ENCODE data around the gene EPC1. TPM values are rescaled to one million over a fixed set of nuclear protein-coding genes. Genes with fewer than 3 reads are reported as not detected.
"Not testable (repeated sequence)": the region's sequence is repeated elsewhere in the genome, so short reads cannot be mapped to it uniquely, and the experiment has no call there.

Gene EPC1
- polyA plus RNA-seq, 4 donors: 63.3 to 74.5 (median 68.6) TPM

DNA sequence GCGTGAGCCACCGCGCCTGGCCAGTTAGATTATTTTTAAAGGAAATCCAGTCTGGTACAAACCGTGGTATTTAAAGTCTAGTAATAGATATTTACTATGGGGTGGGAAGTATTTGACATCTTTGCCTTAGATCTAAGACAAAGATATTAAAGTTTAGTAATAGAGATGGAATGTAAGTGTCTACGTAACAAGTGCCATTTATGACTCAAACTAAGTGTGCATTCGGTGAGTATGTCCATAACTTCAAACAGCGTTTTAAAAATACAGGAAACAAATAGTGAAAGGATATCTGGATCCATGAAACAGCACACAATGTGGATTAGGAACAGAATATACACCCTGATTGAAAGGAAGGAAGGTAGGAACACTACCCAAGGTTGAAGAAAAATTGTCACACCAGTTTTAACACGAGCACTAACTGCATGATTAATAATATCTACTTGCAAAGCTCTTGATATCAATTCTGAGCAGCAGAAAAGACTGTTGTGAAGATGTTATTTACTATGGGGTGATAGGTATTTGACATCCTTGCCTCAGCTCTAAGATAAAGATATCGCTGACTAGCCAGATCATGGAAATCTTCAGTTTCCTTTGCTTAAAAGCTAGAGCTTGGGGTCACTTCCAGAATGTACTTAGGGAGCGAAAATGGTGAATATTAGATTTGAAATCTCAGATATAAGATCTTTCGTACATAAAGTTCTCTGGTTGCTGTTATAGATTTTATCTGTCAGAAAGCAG, 48.7 kb downstream of the EPC1 start:
- no peak for DNase-seq (ENCODE audit: low read depth in 4 of 4, low spot score in 3 of 4)

- no peak for DNase-seq (ENCODE audit: low read depth in 4 of 4, low spot score in 3 of 4)
These were observed 51.9 kb downstream of the EPC1 start for GRCh38 chr10:32295027-32295426.

- DNase-seq (ENCODE audit: low read depth in 4 of 4, low spot score in 3 of 4): no peak
These were observed 53.4 kb downstream of the EPC1 start for GRCh38 chr10:32293581-32293980.

DNA sequence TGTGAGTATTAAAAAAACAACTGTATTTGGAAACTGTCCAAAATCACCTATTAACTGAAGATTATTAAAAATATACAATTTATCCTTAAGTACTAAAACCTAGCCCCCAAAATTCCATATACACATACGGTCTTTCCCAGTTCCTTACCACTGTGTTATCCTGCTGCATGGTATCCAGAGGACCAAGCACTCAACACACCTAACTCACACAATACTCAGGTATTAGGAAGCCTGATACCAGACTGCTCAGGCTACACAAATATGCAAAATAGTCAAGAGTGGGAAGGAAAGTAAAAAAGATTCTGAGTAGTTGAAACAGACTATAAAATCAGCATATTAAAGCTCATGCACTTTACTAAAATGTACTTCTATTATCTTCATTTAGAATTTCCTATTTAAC, 67.2 kb downstream of the EPC1 start:
- DNase-seq (ENCODE audit: low read depth in 4 of 4, low spot score in 3 of 4): no peak

GRCh38 chr10:32273336-32273735, 73.6 kb downstream of the EPC1 start:
- no peak for DNase-seq (ENCODE audit: low read depth in 4 of 4, low spot score in 3 of 4)

DNA sequence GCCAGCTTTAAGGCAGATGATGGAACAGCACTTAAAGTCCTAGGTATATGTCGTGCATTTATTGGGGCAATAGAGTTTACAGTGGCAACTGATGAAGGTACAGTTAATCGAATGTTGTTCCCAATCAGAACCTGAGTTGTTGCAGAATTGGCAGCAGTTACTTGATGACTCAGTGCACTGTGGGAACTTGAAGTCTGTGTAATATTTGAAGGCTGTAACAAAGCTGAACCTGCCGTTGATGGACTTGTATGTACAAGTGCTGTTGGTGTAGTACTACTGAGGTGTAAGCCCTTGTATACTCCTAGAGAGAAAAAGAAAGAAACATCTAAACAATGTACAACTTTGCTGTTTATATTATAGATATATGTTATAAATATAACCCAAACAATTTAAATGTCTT, 75.3 kb downstream of the EPC1 start:
- no peak for DNase-seq (ENCODE audit: low read depth in 4 of 4, low spot score in 3 of 4)

- no peak for DNase-seq (ENCODE audit: low read depth in 4 of 4, low spot score in 3 of 4)
These were observed 77.4 kb downstream of the EPC1 start for GRCh38 chr10:32269343-32270100.

GRCh38 chr10:32268788-32269187, 78.2 kb downstream of the EPC1 start:
- DNase-seq (ENCODE audit: low read depth in 4 of 4, low spot score in 3 of 4): no peak

DNA sequence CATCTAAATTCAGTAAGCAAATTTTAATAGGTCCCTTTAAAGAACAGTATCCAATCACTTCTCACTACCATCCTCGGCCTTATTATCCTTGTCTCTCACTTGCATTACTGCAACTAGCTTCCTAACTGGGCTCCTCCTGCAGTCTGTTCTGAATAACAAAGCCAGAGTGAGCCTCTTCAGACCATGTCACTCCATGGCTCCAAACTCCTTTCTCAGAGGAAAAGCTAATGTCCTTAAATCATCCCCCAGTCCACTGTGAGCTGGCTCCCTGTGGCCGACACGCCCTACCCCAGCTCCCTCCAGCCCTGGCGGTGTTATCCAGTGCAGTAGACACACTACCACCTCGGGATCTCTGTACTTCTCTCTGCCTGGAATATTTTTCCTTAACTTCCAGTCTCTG, 80.0 kb downstream of the EPC1 start:
- DNase-seq (ENCODE audit: low read depth in 4 of 4, low spot score in 3 of 4): no peak

DNA sequence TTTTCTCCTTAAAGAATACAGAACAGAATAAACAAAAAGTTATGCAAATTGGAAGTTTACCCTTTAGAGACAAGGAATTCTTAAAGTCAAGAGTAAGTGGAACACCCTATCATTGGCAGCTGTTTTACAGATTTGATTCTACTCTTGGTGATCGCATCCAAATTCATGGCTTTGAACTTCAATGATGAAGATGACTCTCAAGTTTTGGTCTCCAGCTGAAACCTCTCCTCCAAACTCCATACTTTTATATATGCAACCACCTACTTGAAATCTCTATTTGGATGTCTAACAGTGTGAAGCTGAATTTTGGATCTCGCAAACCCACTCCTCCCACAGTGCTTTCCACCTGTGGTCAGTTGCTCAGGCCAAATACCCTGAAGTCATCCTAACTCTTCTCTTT, 80.4 kb downstream of the EPC1 start:
- DNase-seq (ENCODE audit: low read depth in 4 of 4, low spot score in 3 of 4): no peak

- no peak for DNase-seq (ENCODE audit: low read depth in 4 of 4, low spot score in 3 of 4)
These were observed 81.2 kb downstream of the EPC1 start for GRCh38 chr10:32265756-32266155.

- no peak for DNase-seq (ENCODE audit: low read depth in 4 of 4, low spot score in 3 of 4)
These were observed 83.7 kb downstream of the EPC1 start for GRCh38 chr10:32263300-32263699.

DNA sequence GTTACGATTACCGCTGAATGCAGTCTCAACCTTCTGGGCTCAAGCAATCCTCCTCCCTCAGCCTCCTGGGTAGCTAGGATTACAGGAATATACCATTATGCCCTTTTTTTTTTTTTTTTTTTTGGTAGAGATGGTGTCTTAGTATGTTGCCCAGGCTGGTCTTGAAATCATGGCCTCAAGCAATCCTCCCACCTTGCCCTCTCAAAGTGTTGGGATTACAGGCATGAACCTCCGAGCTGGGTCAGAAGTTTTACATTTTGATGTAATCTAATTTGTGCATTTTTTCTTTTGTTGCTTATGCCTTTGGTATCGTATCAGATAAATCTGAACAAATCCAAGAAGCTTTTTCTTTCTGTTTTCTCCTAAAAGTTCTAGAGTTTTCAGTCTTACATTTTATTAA, 87.4 kb downstream of the EPC1 start:
- DNase-seq (ENCODE audit: low read depth in 4 of 4, low spot score in 3 of 4): no peak

DNA sequence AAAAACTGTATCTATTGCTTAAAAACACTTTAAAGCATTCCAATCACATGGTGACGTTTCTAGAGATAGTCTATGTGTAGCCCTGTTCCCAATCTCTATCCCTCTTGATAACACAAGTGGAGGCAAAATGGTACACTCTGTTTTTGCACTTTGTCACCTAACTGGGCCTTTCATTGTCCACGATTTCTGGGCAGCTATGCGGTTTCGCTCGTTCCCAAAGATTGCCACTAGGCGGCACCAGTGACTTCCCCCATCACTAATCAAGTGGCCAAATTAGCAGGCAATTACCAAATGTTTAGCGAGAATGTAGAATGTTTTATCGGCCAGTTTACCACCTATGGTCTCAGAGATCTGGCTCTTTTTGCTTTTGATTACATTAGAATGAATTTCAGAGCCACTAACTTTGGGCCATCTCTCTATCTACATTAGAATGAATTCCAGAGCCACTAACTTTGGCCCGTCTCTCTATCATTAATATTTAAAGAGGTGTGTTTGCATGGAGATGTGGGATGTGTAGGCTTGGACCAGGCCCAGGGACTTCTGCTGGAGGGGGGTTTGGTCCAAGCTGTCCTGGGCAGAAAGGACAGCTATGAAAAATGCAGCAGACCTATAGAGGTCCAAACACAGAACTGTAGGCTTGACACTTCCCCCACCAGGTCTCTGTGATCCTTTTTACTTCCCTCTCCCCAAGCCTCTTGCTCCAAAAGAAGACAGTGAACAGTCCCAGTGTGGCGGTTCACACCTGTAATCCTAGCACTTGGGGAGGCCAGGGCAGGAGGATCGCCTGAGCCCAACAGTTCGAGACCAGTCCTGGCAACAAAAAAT, 90.1 kb downstream of the EPC1 start:
- DNase-seq (ENCODE audit: low read depth in 4 of 4, low spot score in 3 of 4): peak; percentile 23 to 33 (median 26)

- DNase-seq (ENCODE audit: low read depth in 4 of 4, low spot score in 3 of 4): no peak
These were observed 93.1 kb downstream of the EPC1 start for GRCh38 chr10:32253821-32254220.

DNA sequence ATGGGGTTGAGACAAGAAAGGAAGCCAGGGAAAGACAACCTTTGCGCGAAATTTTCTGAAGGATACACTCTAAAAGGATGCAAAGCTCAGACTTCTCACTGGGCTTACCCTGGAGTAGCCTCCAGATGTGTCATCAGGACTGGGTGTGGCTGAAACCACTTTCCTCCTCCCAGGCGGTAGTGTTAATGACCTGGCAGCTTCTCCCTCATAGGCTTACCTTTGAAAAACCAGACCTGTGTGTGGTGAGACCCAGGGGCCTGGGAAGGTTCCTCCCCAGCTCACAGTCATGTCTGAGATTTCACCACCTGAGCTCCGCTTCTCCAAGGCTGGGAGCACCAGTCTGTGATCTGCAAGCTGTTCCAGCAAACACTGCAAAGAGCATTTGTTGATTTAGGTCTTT, 93.7 kb downstream of the EPC1 start:
- no peak for DNase-seq (ENCODE audit: low read depth in 4 of 4, low spot score in 3 of 4)

DNA sequence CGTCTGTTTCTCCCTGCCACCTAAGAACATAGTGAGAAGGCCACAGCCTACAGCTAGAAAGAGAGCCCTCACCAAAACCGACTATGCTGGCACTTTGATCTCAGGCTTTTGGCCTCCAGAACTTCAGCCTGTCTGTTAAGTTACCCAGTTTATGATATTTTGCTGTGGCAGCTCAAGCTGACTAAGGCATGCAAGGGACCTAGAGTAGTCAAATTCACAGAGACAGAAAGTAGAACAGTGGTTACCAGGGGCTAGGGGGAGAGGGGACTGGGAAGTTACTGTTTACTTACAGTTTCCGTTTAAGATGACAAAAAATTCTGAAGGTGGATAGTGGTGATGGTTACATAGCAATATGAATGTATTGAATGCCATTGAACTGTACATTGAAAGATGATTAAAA, 96.5 kb downstream of the EPC1 start:
- DNase-seq (ENCODE audit: low read depth in 4 of 4, low spot score in 3 of 4): not testable (repeated sequence)

GRCh38 chr10:32246685-32247084, 100.3 kb downstream of the EPC1 start:
- DNase-seq (ENCODE audit: low read depth in 4 of 4, low spot score in 3 of 4): no peak

DNA sequence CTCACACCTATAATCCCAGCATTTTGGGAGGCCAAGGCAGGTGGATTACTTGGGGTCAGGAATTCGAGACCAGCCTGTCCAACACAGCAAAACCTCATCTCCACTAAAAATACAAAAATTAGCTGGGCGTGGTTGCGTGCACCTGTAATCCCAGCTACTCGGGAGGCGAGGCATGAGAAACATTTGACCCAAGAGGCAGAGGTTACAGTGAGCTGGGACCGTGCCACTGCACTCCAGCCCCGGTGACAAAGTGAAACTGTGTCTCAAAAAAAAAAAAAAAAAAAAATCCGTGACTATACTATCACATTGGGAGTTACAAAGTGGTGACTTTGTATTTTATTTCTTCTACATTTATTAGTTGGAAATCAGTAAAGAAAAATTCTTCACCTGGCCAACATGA, 101.2 kb downstream of the EPC1 start:
- DNase-seq (ENCODE audit: low read depth in 4 of 4, low spot score in 3 of 4): no peak

GRCh38 chr10:32244421-32245207, 102.3 kb downstream of the EPC1 start:
- DNase-seq (ENCODE audit: low read depth in 4 of 4, low spot score in 3 of 4): no peak

DNA sequence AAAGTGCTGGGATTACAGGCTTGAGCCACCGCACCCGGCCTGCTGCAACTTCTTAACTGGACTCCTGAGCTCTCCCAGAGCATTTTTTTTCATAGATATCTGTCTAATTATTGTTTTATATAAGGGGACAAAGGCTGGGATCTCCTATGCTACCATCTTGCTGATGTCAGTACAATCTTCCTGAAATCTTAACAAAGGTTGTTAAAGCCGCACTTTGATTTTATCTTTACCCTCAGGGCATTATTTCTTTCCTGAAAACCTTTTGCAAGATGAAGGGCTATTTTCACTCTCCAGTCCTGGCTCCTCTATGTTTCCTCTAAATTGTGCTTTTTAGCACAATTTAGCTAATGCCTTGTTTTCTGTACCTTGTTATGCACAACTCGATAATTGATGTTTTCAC, 102.9 kb downstream of the EPC1 start:
- no peak for DNase-seq (ENCODE audit: low read depth in 4 of 4, low spot score in 3 of 4)

All from left renal pelvis (tissue), 4 donors.